ENCODE results near the gene RNF17. TPM values are rescaled to one million over a fixed set of nuclear protein-coding genes. Genes with fewer than 3 reads are reported as not detected.

The RNF17 gene
- total RNA-seq, 1 donor from 2014 or later = 0.58 TPM

- Histone ChIP-seq H3K27me3 (ENCODE audit: control insufficient read depth, insufficient read depth, low read length) (no peaks in the 10 kb centered on the region), H3K36me3 (ENCODE audit: control insufficient read depth, insufficient read depth, low read length) (no peaks in the 10 kb centered on the region), H3K4me3 (ENCODE audit: low read depth, low read length) (no peak overlapping the region)
- no peak for DNase-seq (ENCODE audit: low read depth)
- TF ChIP-seq CTCF (IDR thresholded peaks at IDR 0.05; ENCODE audit: insufficient read depth, low read length, poor library complexity, severe bottlenecking) = no peak
Measured at GRCh38 chr13:24887759-24888158, 123.8 kb downstream of the RNF17 start.

DNA sequence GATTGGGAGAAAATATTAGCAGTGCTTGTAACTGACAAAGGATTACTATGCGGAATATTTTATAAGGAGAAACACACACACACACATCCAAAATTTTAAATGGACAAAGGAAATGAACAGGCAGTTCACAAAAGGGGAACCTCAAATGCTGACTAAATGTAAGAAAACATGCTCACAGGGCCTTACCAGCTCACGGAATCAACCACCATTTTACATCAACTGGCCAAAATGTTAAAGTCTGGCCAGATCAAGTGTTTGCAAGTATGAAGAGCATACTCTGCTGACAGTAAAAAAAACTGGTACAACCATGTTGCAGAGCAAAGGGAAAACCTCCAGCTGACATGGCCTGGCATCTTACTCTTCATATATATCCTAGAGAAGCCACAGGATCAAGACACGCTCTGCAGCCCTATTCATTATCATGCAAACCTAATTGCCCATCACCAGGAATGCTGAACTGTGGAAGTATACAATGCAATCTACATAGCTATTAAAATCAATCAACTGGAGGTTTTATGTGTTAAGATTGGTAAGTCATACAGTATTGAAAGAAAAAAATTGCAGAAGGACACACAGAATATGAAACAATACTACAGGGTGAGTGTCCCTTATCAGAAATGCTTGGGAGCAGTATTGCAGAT lies 124.4 kb downstream of the RNF17 start:
- Histone ChIP-seq H3K27me3 (ENCODE audit: control insufficient read depth, insufficient read depth, low read length) (no peaks in the 10 kb centered on the region), H3K4me3 (ENCODE audit: low read depth, low read length) (no peak overlapping the region), H3K36me3 (ENCODE audit: control insufficient read depth, insufficient read depth, low read length) (no peaks in the 10 kb centered on the region)
- TF ChIP-seq CTCF (IDR thresholded peaks at IDR 0.05; ENCODE audit: insufficient read depth, low read length, poor library complexity, severe bottlenecking) = no peak
- DNase-seq (ENCODE audit: low read depth) = no peak

DNA sequence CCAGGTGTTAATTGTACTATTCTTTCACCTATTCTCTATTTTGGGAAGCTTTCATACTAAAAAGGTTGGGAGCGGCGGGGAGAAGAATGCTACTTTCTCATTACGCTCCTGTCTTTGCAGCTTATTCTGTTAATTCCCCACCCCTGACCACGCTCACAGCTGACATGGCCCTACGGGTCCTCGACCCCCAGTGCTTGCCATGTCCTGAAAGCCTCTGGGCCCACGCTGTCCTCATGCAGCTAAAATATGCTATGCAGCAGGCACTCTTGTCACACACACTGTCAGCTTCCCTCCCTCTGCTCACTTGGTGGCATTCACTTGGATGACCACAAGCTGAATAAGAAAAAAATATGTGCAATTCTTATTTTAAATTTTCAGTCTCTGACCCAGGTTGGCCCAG lies 126.3 kb downstream of the RNF17 start:
- no peak for DNase-seq (ENCODE audit: low read depth)
- Histone ChIP-seq H3K27me3 (ENCODE audit: control insufficient read depth, insufficient read depth, low read length) (no peaks in the 10 kb centered on the region), H3K36me3 (ENCODE audit: control insufficient read depth, insufficient read depth, low read length) (no peaks in the 10 kb centered on the region), H3K4me3 (ENCODE audit: low read depth, low read length) (no peak overlapping the region)
- no peak for TF ChIP-seq CTCF (IDR thresholded peaks at IDR 0.05; ENCODE audit: insufficient read depth, low read length, poor library complexity, severe bottlenecking)

DNA sequence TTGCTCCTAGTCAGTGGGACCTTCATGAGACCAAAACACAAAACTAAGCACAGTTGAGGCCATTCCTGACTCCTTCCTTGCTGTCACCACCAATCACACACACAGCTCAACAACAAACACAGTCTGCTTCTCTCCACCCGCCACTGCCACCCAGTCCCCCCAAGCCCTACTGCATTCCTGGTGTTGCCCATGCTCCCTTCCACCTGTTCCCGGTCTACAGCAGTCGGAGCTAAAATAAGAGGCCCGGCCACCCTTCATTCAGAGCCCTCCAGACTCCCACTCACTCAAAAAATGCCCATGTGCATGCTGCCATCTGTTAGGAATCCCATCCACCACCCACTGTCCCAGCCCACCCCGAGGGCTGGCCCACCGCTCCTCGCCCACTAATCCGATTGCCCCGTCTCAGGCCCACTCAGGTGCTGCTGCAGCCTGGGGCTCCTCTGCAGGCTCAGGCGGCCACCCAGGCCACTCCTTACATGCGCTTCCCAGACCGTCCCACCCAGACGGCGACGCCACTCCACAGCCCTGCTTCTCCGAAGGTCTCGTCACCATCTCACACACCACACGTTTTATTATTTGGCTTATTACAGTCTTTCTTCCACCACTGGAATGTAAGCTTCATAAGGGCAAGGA lies 127.6 kb downstream of the RNF17 start:
- no peak for DNase-seq (ENCODE audit: low read depth)
- Histone ChIP-seq H3K4me3 (ENCODE audit: low read depth, low read length) (no peak overlapping the region), H3K27me3 (ENCODE audit: control insufficient read depth, insufficient read depth, low read length) (no peaks in the 10 kb centered on the region), H3K36me3 (ENCODE audit: control insufficient read depth, insufficient read depth, low read length) (no peaks in the 10 kb centered on the region)
- no peak for TF ChIP-seq CTCF (IDR thresholded peaks at IDR 0.05; ENCODE audit: insufficient read depth, low read length, poor library complexity, severe bottlenecking)

DNA sequence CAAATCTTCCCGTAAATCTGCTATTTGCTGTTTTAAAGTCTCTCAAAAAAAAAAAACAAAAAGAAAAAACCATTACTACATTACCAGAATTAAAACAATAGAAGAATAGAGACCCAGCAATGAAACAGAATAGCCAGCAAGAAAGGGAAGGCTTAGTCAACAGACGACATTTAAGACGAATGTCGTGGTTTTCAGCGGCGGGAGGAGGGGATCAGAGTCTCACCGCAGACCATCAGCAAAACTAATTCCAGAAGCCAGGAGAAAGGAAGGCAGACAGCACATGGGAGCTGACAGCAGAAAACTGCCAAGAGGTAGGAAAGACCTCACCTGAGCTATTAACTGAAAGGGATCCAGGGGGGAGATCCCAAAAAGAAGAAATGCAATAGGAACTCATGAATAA lies 128.9 kb downstream of the RNF17 start:
- TF ChIP-seq CTCF (IDR thresholded peaks at IDR 0.05; ENCODE audit: insufficient read depth, low read length, poor library complexity, severe bottlenecking) = no peak
- Histone ChIP-seq H3K4me3 (ENCODE audit: low read depth, low read length) (no peak overlapping the region), H3K27me3 (ENCODE audit: control insufficient read depth, insufficient read depth, low read length) (no peaks in the 10 kb centered on the region), H3K36me3 (ENCODE audit: control insufficient read depth, insufficient read depth, low read length) (no peaks in the 10 kb centered on the region)
- DNase-seq (ENCODE audit: low read depth) = no peak

- H3K4me3 ChIP-seq (ENCODE audit: low read depth, low read length) = no peak overlapping the region
- no peaks in the 10 kb centered on the region for H3K27me3 ChIP-seq (ENCODE audit: control insufficient read depth, insufficient read depth, low read length)
- no peaks in the 10 kb centered on the region for H3K36me3 ChIP-seq (ENCODE audit: control insufficient read depth, insufficient read depth, low read length)
- DNase-seq (ENCODE audit: low read depth) = no peak
- no peak for TF ChIP-seq CTCF (IDR thresholded peaks at IDR 0.05; ENCODE audit: insufficient read depth, low read length, poor library complexity, severe bottlenecking)
Measured at GRCh38 chr13:24893863-24894262, 129.9 kb downstream of the RNF17 start.
